GM12878 (cell line): ENCODE measurements around the gene CCNI. TPM values are rescaled to one million over a fixed set of nuclear protein-coding genes. Genes with fewer than 3 reads are reported as not detected.

ENCODE experiments used
- ATAC-seq: fragments of 200-7000 bp; cut with Tn5 transposase; 3 replicates; pipeline ENCODE4 v1.9.1; 2020; ENCODE audit warnings: mild to moderate bottlenecking, moderate library complexity
- BruUV-seq: library from RNA; stranded (reverse); fragments of 400-500 nt; replicated peaks from 2 replicates; lab custom pipeline; 2021; lab: Mats Ljungman, UMichigan
- CTCF ChIA-PET: fragments of 300-600 bp; sonication (Branson Sonifier 250); formaldehyde crosslinking; extraction: SDS; loops from one replicate; lab custom pipeline; 2021; ENCODE audit warnings: inconsistent platforms; lab: Yijun Ruan, JAX
- POLR2A ChIA-PET: fragments of 350-600 bp; formaldehyde crosslinking; extraction: SDS; loops from one replicate; lab custom pipeline; 2021; ENCODE audit warnings: inconsistent platforms; lab: Charles Lee
- RAD21 ChIA-PET: fragments of 300-600 bp; sonication (Branson Sonifier 250); formaldehyde crosslinking; loops from one replicate; lab custom pipeline; 2023; ENCODE audit warnings: antibody characterized with exemption; ENCODE audit not compliant: unreplicated experiment; lab: Charles Lee
- SMC1A ChIA-PET: fragments of 300-600 bp; sonication (Branson Sonifier 250); formaldehyde crosslinking; loops from one replicate; lab custom pipeline; 2023; ENCODE audit not compliant: unreplicated experiment, uncharacterized antibody; lab: Charles Lee
- DNase-seq: peaks from one replicate; pipeline ENCODE4 v3.0.0-alpha.2; 2011; ENCODE audit warnings: low read depth, low spot score
- FAIRE-seq: peaks from 3 replicates; lab custom pipeline; 2011; peaks lifted over from hg19 to GRCh38; lab: Jason Lieb, UNC
- H2AFZ ChIP-seq: 2 replicates; pipeline ENCODE4 v1.6.0; 2011; ENCODE audit warnings: low read depth, low read length, control low read depth; ENCODE audit not compliant: control insufficient read depth
- H3K27ac ChIP-seq: 2 replicates; pipeline ENCODE4 v1.5.1; 2011; ENCODE audit warnings: control low read depth; ENCODE audit not compliant: control insufficient read depth, insufficient read depth
- H3K27me3 ChIP-seq, 2 experiments: replicated peaks in 1 of 2; 2 replicates each; pipeline versions ENCODE4 v1.6.0 to v1.6.1; 2011; ENCODE audit warnings: low read length in 1 of 2; ENCODE audit not compliant: control insufficient read depth in 2 of 2, insufficient read depth in 2 of 2
- H3K36me3 ChIP-seq, 2 experiments: 2 replicates each; pipeline ENCODE4 v1.5.1; 2011; ENCODE audit warnings: low read length in 1 of 2; ENCODE audit not compliant: control insufficient read depth in 2 of 2, insufficient read depth in 2 of 2
- H3K4me1 ChIP-seq: 2 replicates; pipeline ENCODE4 v1.6.1; 2011; ENCODE audit warnings: mild to moderate bottlenecking, low read length, moderate library complexity, mixed read lengths; ENCODE audit not compliant: control insufficient read depth, insufficient read depth
- H3K4me2 ChIP-seq: 2 replicates; pipeline ENCODE4 v1.6.0; 2011; ENCODE audit warnings: control low read depth; ENCODE audit not compliant: control insufficient read depth, insufficient read depth
- H3K4me3 ChIP-seq: fragments of 200-600 bp; sonication (generic); 2 replicates; pipeline ENCODE4 v1.5.1; 2016
- H3K79me2 ChIP-seq: 2 replicates; pipeline ENCODE4 v1.6.0; 2011; ENCODE audit warnings: low read length; ENCODE audit not compliant: control insufficient read depth, insufficient read depth
- H3K9ac ChIP-seq: 2 replicates; pipeline ENCODE4 v1.8.0; 2011; ENCODE audit warnings: low read length, control low read depth, mixed read lengths; ENCODE audit not compliant: control insufficient read depth, insufficient read depth
- H3K9me3 ChIP-seq: replicated peaks from 3 replicates; pipeline ENCODE4 v1.5.1; 2011; ENCODE audit warnings: mild to moderate bottlenecking, low read length; ENCODE audit not compliant: control insufficient read depth, insufficient read depth
- H4K20me1 ChIP-seq: 2 replicates; pipeline ENCODE4 v1.6.0; 2011; ENCODE audit not compliant: control insufficient read depth, insufficient read depth
- BCL3 ChIP-seq: IDR thresholded peaks from 2 replicates; pipeline ENCODE4 v1.6.1; 2011; ENCODE audit warnings: borderline replicate concordance, low read depth, mild to moderate bottlenecking, moderate library complexity, low read length; ENCODE audit not compliant: insufficient read depth, poor library complexity, severe bottlenecking
- TARDBP ChIP-seq: IDR thresholded peaks from 2 replicates; pipeline ENCODE4 v1.6.1; 2016; ENCODE audit warnings: borderline replicate concordance
- ZNF384 ChIP-seq: IDR thresholded peaks from 2 replicates; pipeline ENCODE4 v1.6.1; 2012; ENCODE audit warnings: low read depth, mild to moderate bottlenecking, low read length, improper control_type of control experiment, borderline replicate concordance
- WGBS: methylation state at CpG from one replicate; pipeline ENCODE4 v1.1.6; 2016; ENCODE audit warnings: low lambda C conversion rate; ENCODE audit not compliant: insufficient replicate concordance, insufficient coverage; ENCODE audit errors: missing lambda C conversion rate; 5-methylcytosine and 5-hydroxymethylcytosine counted together
- in situ Hi-C: fragments of 300-500 bp; cut with MboI; formaldehyde crosslinking; loops from 9 replicates; pipeline ENCODE4 v1.14.3; 2018; ENCODE audit warnings: mixed read lengths
- intact Hi-C: fragments of 100-400 bp; cut with micrococcal nuclease; formaldehyde crosslinking; loops from one replicate; pipeline ENCODE4 v1.14.2; 2022; ENCODE audit not compliant: unreplicated experiment
- polyA plus RNA-seq, 11 experiments: library from polyadenylated mRNA; depleted of rRNA in 4 of 11; unstranded in 6 of 11; stranded (reverse) in 5 of 11; fragments of >200 nt; fragmentation: Nextera tagmentation in 4 of 11; fragmentation: Illumina TruSeq in 1 of 11; extraction: Ambion mirVana in 4 of 11; extraction: Trizol in 1 of 11; gene quantifications; 1 replicate in 1 of 11; 2 replicates in 10 of 11; pipeline versions ENCODE4 v1.2.1 to v1.2.3, GENCODE V29; 2011 to 2016; ENCODE audit warnings: inconsistent platforms in 2 of 11, missing spikeins in 2 of 11, low read depth in 1 of 11
- total RNA-seq, 4 experiments: library from RNA; depleted of rRNA in 3 of 4; stranded (reverse); fragments of >200 nt in 3 of 4; fragmentation: Illumina TruSeq in 1 of 4; extraction: Trizol in 1 of 4; gene quantifications; 2 replicates each; pipeline versions ENCODE4 v1.2.1 to v1.2.3, GENCODE V29; 2013 to 2021
- TF ChIP-seq, protein P1 (sequence below): IDR thresholded peaks from 2 replicates; pipeline ENCODE4 v1.6.1; 2012; ENCODE audit warnings: low read depth, low read length, improper control_type of control experiment
- TF ChIP-seq, protein P2 (sequence below): IDR thresholded peaks from 2 replicates; pipeline ENCODE4 v1.6.1; 2011; ENCODE audit warnings: mild to moderate bottlenecking, low read depth, low read length, moderate library complexity; ENCODE audit not compliant: insufficient replicate concordance

The CCNI gene
- total and polyA plus RNA-seq, 10 of the 15 experiments (the other 5 are each of a cell fraction or from before 2014, with no cell fraction given), result 70.6 to 178 (median 105) TPM

DNA sequence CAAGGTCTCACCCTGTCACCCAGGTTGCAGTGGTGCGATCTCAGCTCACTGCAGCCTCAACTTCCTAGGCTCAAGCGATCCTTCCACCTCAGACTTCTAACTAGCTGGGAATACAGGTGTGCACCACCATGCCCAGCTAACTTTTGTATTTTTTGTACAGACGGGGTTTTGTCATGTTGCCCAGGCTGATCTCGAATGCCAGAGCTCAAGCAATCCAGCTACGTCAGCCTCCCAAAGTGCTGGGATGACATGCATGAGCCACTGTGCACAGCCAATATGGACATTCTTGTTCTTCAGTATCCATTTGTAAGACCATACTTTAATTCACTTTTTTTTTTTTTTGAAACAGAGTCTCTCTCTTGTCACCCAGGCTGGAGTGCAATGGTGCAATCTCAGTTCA, 3.5 kb upstream of the CCNI start:
- no peaks in the 10 kb centered on the region for H3K36me3 ChIP-seq
- BruUV-seq, result no TSS peak
- no peak for ATAC-seq
- SMC1A ChIA-PET, result interaction anchor here (0.9 to 3.4 kb wide), 5 partner anchors 10 to 124 kb away, joined by 3 to 23 read pairs (median 3); no protein-coding TSS in a partner anchor
- RAD21 ChIA-PET, result interaction anchor here (1.3 to 1.5 kb wide), 2 partner anchors 16 to 53 kb away, joined by 3 to 6 read pairs; no protein-coding TSS in a partner anchor
- H3K4me1 ChIP-seq, result 0 out of 2 replicates have a peak, but pooled peaks cover 3% of the 10 kb centered on the region
- 0 out of 2 replicates have a peak, but pooled peaks cover under 1% of the 10 kb centered on the region for H4K20me1 ChIP-seq
- H2AFZ ChIP-seq, result no peak overlapping the region
- POLR2A ChIA-PET, result interaction anchor here (0.6 to 1.6 kb wide), 3 partner anchors 9 to 76 kb away, joined by 3 to 12 read pairs (median 3); no protein-coding TSS in a partner anchor
- H3K9me3 ChIP-seq, result no peaks in the 10 kb centered on the region
- DNase-seq, result no peak
- no peak for FAIRE-seq
- TF ChIP-seq BCL3, result no peak
- TF ChIP-seq, protein P1, sequence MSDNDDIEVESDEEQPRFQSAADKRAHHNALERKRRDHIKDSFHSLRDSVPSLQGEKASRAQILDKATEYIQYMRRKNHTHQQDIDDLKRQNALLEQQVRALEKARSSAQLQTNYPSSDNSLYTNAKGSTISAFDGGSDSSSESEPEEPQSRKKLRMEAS, result no peak
- no peak for TF ChIP-seq ZNF384
- TF ChIP-seq, protein P2, sequence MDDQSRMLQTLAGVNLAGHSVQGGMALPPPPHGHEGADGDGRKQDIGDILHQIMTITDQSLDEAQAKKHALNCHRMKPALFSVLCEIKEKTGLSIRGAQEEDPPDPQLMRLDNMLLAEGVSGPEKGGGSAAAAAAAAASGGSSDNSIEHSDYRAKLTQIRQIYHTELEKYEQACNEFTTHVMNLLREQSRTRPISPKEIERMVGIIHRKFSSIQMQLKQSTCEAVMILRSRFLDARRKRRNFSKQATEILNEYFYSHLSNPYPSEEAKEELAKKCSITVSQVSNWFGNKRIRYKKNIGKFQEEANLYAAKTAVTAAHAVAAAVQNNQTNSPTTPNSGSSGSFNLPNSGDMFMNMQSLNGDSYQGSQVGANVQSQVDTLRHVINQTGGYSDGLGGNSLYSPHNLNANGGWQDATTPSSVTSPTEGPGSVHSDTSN, result no peak
- no peak for TF ChIP-seq TARDBP
- TF ChIP-seq, all 136 proteins: peak for 0
- H3K4me2 ChIP-seq, result no peak overlapping the region
- no peaks in the 10 kb centered on the region for H3K27me3 ChIP-seq
- WGBS, result 96% methylated on average over 4 of the region's 5 CpGs
- no peak overlapping the region for H3K27ac ChIP-seq
- H3K79me2 ChIP-seq, result peaks cover 23% of the 10 kb centered on the region
- CTCF ChIA-PET, result interaction anchor here (0.7 to 1.4 kb wide), 6 partner anchors 12 to 193 kb away, joined by 3 to 12 read pairs (median 6); no protein-coding TSS in a partner anchor
- in situ Hi-C loops (no loop called here), intact Hi-C loops (no loop called here)
- no peak overlapping the region for H3K4me3 ChIP-seq
- H3K9ac ChIP-seq, result no peak overlapping the region
